H9 (cell line): Measurements from ENCODE around the gene FAM171A1. TPM values are rescaled to one million over a fixed set of nuclear protein-coding genes. Genes with fewer than 3 reads are reported as not detected.

Experiments used
- DNase-seq: peaks from one replicate; pipeline ENCODE4 v3.0.0-alpha.2; 2017
- H2AFZ ChIP-seq: one replicate; pipeline ENCODE4 v1.6.1; 2013; ENCODE audit warnings: mild to moderate bottlenecking, low read length, control low read depth, moderate library complexity
- H2AK5ac ChIP-seq: 2 replicates; pipeline ENCODE4 v1.6.1; 2013; ENCODE audit warnings: low read length, control low read depth, mixed read lengths; ENCODE audit not compliant: insufficient read length
- H2BK120ac ChIP-seq: one replicate; pipeline ENCODE4 v1.6.1; 2013; ENCODE audit warnings: low read depth, mild to moderate bottlenecking, low read length, control low read depth, inconsistent platforms; ENCODE audit not compliant: poor library complexity, severe bottlenecking
- H2BK12ac ChIP-seq: 2 replicates; pipeline ENCODE4 v1.6.1; 2013; ENCODE audit warnings: low read length, control low read depth, mixed read lengths, low read depth; ENCODE audit not compliant: insufficient read length
- H2BK15ac ChIP-seq: 2 replicates; pipeline ENCODE4 v1.6.1; 2013; ENCODE audit warnings: low read depth, low read length, control low read depth
- H2BK20ac ChIP-seq: one replicate; pipeline ENCODE4 v1.6.1; 2013; ENCODE audit warnings: low read depth, mild to moderate bottlenecking, low read length, control low read depth, inconsistent platforms; ENCODE audit not compliant: poor library complexity, severe bottlenecking
- H2BK5ac ChIP-seq: 2 replicates; pipeline ENCODE4 v1.6.1; 2013; ENCODE audit warnings: low read length, control low read depth, mixed read lengths; ENCODE audit not compliant: insufficient read length
- H3K14ac ChIP-seq: 2 replicates; pipeline ENCODE4 v1.6.1; 2013; ENCODE audit warnings: low read length, control low read depth; ENCODE audit not compliant: insufficient read depth
- H3K18ac ChIP-seq: 2 replicates; pipeline ENCODE4 v1.6.1; 2013; ENCODE audit warnings: low read depth, mild to moderate bottlenecking, mixed read lengths, low read length, control low read depth; ENCODE audit not compliant: insufficient read length
- H3K23ac ChIP-seq: 2 replicates; pipeline ENCODE4 v1.6.1; 2013; ENCODE audit warnings: low read length, control low read depth, mixed read lengths, low read depth; ENCODE audit not compliant: insufficient read length
- H3K23me2 ChIP-seq: 2 replicates; pipeline ENCODE4 v1.6.1; 2013; ENCODE audit warnings: low read depth, mild to moderate bottlenecking, mixed read lengths, low read length, control low read depth; ENCODE audit not compliant: insufficient read length, poor library complexity, severe bottlenecking
- H3K27ac ChIP-seq: 2 replicates; pipeline ENCODE4 v1.5.1; 2013; ENCODE audit warnings: low read length, control low read depth, mixed read lengths, low read depth; ENCODE audit not compliant: insufficient read length
- H3K27me3 ChIP-seq: 2 replicates; pipeline ENCODE4 v1.6.1; 2013; ENCODE audit warnings: low read length, control low read depth, inconsistent platforms; ENCODE audit not compliant: insufficient read depth
- H3K4ac ChIP-seq: 2 replicates; pipeline ENCODE4 v1.6.1; 2013; ENCODE audit warnings: low read depth, mild to moderate bottlenecking, control low read depth, inconsistent platforms, low read length, moderate library complexity
- H3K4me1 ChIP-seq: 2 replicates; pipeline ENCODE4 v1.6.1; 2013; ENCODE audit warnings: low read length, control low read depth, inconsistent platforms; ENCODE audit not compliant: insufficient read depth
- H3K4me2 ChIP-seq: 2 replicates; pipeline ENCODE4 v1.6.1; 2013; ENCODE audit warnings: low read length, control low read depth, mixed read lengths; ENCODE audit not compliant: insufficient read length, insufficient read depth
- H3K56ac ChIP-seq: 2 replicates; pipeline ENCODE4 v1.6.1; 2013; ENCODE audit warnings: low read depth, mild to moderate bottlenecking, mixed read lengths, low read length, control low read depth; ENCODE audit not compliant: insufficient read length
- H3K79me1 ChIP-seq: 2 replicates; pipeline ENCODE4 v1.6.1; 2013; ENCODE audit warnings: low read depth, mild to moderate bottlenecking, moderate library complexity, low read length, control low read depth, inconsistent platforms; ENCODE audit not compliant: insufficient read depth, poor library complexity, severe bottlenecking
- H3K79me2 ChIP-seq: 2 replicates; pipeline ENCODE4 v1.6.1; 2013; ENCODE audit warnings: low read length, control low read depth, inconsistent platforms; ENCODE audit not compliant: insufficient read depth
- H3K9ac ChIP-seq: 2 replicates; pipeline ENCODE4 v1.6.1; 2013; ENCODE audit warnings: low read length, control low read depth, mixed read lengths; ENCODE audit not compliant: insufficient read length; ENCODE audit errors: extremely low read depth
- H3K9me3 ChIP-seq: one replicate; pipeline ENCODE4 v1.6.1; 2013; ENCODE audit warnings: low read depth, low read length, inconsistent platforms; ENCODE audit not compliant: control insufficient read depth
- H3T11ph ChIP-seq: one replicate; pipeline ENCODE4 v1.6.1; 2013; ENCODE audit warnings: mild to moderate bottlenecking, low read length, control low read depth, inconsistent platforms
- H4K20me1 ChIP-seq: one replicate; pipeline ENCODE4 v1.6.1; 2013; ENCODE audit not compliant: control insufficient read depth, insufficient read length, insufficient read depth
- H4K5ac ChIP-seq: 2 replicates; pipeline ENCODE4 v1.6.1; 2013; ENCODE audit warnings: low read depth, mild to moderate bottlenecking, mixed read lengths, low read length, control low read depth; ENCODE audit not compliant: insufficient read length
- H4K8ac ChIP-seq: replicated peaks from 2 replicates; pipeline ENCODE4 v1.6.1; 2013; ENCODE audit warnings: low read length, control low read depth, mixed read lengths, low read depth; ENCODE audit not compliant: insufficient read length
- H4K91ac ChIP-seq: 2 replicates; pipeline ENCODE4 v1.6.1; 2013; ENCODE audit warnings: low read depth, mild to moderate bottlenecking, moderate library complexity, mixed read lengths, low read length, control low read depth; ENCODE audit not compliant: insufficient read length
- H3K27ac Mint-ChIP-seq, 3 experiments: 2 replicates in 2 of 3; 3 replicates in 1 of 3; pipeline ENCODE4 v1.8.0; 2020 to 2021; ENCODE audit warnings: mixed read lengths in 3 of 3, mild to moderate bottlenecking in 1 of 3, moderate library complexity in 1 of 3
- H3K27me3 Mint-ChIP-seq: 2 replicates; pipeline ENCODE4 v1.8.0; 2021; ENCODE audit warnings: low read depth, mild to moderate bottlenecking, moderate library complexity, mixed read lengths
- H3K36me3 Mint-ChIP-seq, 3 experiments: 2 replicates in 2 of 3; 3 replicates in 1 of 3; pipeline ENCODE4 v1.8.0; 2020 to 2021; ENCODE audit warnings: low read depth in 3 of 3, mixed read lengths in 3 of 3; ENCODE audit not compliant: insufficient read depth in 1 of 3
- H3K4me1 Mint-ChIP-seq, 2 experiments: 2 replicates each; pipeline ENCODE4 v1.8.0; 2020; ENCODE audit warnings: mixed read lengths in 2 of 2
- H3K4me3 Mint-ChIP-seq, 2 experiments: 2 replicates in 1 of 2; 3 replicates in 1 of 2; pipeline ENCODE4 v1.8.0; 2020 to 2021; ENCODE audit warnings: mild to moderate bottlenecking in 2 of 2, mixed read lengths in 2 of 2, moderate library complexity in 1 of 2
- H3K9me3 Mint-ChIP-seq, 2 experiments: 2 replicates in 1 of 2; 3 replicates in 1 of 2; pipeline ENCODE4 v1.8.0; 2020; ENCODE audit warnings: mild to moderate bottlenecking in 2 of 2, mixed read lengths in 2 of 2, moderate library complexity in 1 of 2
- CTCF ChIP-seq: fragments of 200-600 bp; sonication (generic); conservative IDR thresholded peaks from 3 replicates; pipeline ENCODE4 v1.8.0; 2021; ENCODE audit warnings: antibody characterized with exemption, mild to moderate bottlenecking
- WGBS: extraction: QIAGEN DNeasy Blood & Tissue Kit; methylation state at CpG from one replicate; pipeline ENCODE4 v1.1.7; 2013; ENCODE audit warnings: missing lambda C conversion rate, low lambda C conversion rate, mixed read lengths; ENCODE audit not compliant: insufficient read length; ENCODE audit errors: extremely low coverage; 5-methylcytosine and 5-hydroxymethylcytosine counted together
- total RNA-seq: library from RNA; stranded (reverse); gene quantifications from 2 replicates; pipeline ENCODE4 v1.2.1, GENCODE V29; 2021

The FAM171A1 gene
- total RNA-seq, 1 experiment from 2014 or later: 37.4 TPM

GRCh38 chr10:15353471-15354017, 17.5 kb downstream of the FAM171A1 start:
- Histone ChIP-seq H2BK5ac (no peak overlapping the region), H3K9me3 (no peaks in the 10 kb centered on the region), H3T11ph (no peak overlapping the region), H4K91ac (no peak overlapping the region), H3K4me1 (no peaks in the 10 kb centered on the region; the same call in 1 of the 2 replicates), H3K23ac (no peak overlapping the region), H3K9ac (no peak overlapping the region), H2BK15ac (no peak overlapping the region), H3K4ac (no peak overlapping the region), H4K20me1 (no peaks in the 10 kb centered on the region), H4K8ac (no peak overlapping the region), H3K18ac (no peak overlapping the region), H3K56ac (no peak overlapping the region), H2BK20ac (no peak overlapping the region), H3K79me1 (peaks cover 7% of the 10 kb centered on the region), H3K14ac (no peak overlapping the region), H2AFZ (no peak overlapping the region), H3K27me3 (no peaks in the 10 kb centered on the region), H3K27ac (no peak overlapping the region), H3K4me2 (no peak overlapping the region), H2BK120ac (no peak overlapping the region), H2AK5ac (no peak overlapping the region), H2BK12ac (no peak overlapping the region), H3K79me2 (peaks cover 4% of the 10 kb centered on the region; the same call in 1 of the 2 replicates), H4K5ac (no peak overlapping the region), H3K23me2 (no peaks in the 10 kb centered on the region)
- no peaks in the 10 kb centered on the region for H3K27me3 Mint-ChIP-seq
- H3K4me1 Mint-ChIP-seq: peaks cover 6 to 18% of the 10 kb centered on the region in 2 experiments
- no peaks in the 10 kb centered on the region; a peak in 1 of 7 replicates for H3K36me3 Mint-ChIP-seq
- H3K4me3 Mint-ChIP-seq: no peak overlapping the region
- DNase-seq: no peak
- no peaks in the 10 kb centered on the region; a peak in 1 of 5 replicates for H3K9me3 Mint-ChIP-seq
- peak overlapping the region in 1 of 3 experiments; percentile 50; a peak in 2 of 7 replicates for H3K27ac Mint-ChIP-seq
- no peak for TF ChIP-seq CTCF
- no CpG with 5 or more reads among the region's 8 CpGs for WGBS
